HuH-7.5 (cell line): ENCODE data around the gene CYP27A1.
"Not testable (repeated sequence)": the region's sequence is repeated elsewhere in the genome, so short reads cannot be mapped to it uniquely, and the experiment has no call there.

Source experiments
- DNase-seq: peaks from one replicate; pipeline ENCODE4 v3.0.0; 2011; ENCODE audit warnings: low spot score

The CYP27A1 gene

GRCh38 chr2:218831378-218831990 lies 49.5 kb downstream of the CYP27A1 start, which contains the start of gene PRKAG3:
Gene PRKAG3, minus strand, starts transcription at chr2:218831803.
- DNase-seq = no peak

DNA sequence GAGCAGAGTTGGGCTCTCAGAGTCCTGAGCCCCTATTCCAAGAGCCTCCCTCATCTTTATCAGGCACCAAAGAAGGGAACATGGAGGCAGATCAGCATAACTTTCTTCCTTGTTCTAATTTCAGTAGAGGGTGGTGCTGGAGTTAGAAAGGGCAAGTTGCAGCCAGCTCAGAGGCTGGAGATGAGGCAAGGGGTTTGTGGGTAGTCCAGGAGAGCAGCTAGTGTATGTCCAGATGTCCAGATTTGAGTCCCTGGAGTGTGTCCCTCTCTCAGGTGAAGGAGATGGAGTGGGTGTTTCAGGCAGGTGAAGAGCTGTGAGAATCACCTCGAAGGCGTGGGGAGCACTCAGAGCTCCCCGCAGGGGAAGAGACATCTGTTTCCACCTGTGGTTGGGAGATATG lies 50.1 kb downstream of the CYP27A1 start:
- no peak for DNase-seq

DNA sequence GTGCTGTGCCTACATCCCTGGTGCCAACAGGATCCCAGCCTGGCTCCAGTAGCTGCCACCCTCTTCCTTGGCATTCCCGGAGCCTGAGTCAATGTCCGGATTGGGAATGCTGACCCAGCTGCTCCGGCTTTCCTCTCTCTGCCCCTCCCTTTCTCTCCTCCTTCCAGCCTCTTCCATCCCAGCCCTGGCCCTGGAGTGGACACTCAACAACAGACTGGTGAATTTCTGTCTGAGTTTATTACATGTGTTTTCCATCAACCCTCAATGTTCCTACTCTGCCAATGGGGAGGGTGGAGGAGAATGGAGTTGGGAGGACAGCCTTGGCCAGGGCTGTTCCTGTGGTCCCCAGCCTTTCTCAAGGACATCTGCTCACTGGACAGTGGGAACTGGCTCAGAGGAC lies 50.6 kb downstream of the CYP27A1 start:
- no peak for DNase-seq

GRCh38 chr2:218833023-218833609 lies 51.2 kb downstream of the CYP27A1 start:
- no peak for DNase-seq

DNA sequence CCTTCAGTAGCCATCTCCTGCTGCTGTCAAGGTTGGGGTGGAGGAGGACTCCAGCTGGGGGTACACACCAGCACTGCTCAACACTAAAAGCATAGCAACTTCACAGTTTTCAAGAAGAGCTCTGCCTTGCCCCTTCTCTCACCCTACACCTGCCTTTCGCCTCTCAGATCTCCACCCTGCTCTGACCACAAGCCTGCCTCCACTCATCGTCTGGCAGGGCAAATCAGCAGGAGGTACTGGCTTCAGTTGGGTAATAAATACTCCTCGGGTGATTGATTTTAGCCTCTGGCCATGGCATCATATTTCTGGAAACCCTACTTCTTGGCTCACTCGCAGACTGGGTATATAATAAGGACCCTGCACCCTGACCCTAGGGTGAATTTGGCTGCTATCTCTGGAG lies 52.7 kb downstream of the CYP27A1 start:
- no peak for DNase-seq

- no peak for DNase-seq
These were observed 55.5 kb downstream of the CYP27A1 start for GRCh38 chr2:218837495-218837894.

- DNase-seq = no peak
These were observed 57.5 kb downstream of the CYP27A1 start for GRCh38 chr2:218839430-218839829.

DNA sequence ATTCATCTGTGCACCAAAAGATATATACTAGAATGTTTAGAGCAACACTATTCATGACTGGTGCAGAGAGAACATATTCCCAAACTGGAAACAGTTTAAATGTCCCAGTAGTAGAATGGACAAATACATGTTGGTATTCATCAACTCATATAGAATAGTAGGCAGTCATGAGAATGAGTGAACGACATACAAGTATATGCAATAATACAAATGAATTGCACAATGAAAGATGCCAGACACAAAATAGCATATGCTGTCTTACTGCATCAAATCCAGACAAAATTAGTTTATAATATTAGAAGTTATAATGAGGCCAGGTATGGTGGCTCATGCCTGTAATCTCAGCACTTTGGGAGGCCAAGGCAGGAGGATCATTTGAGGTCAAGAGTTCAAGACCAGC lies 57.9 kb downstream of the CYP27A1 start:
- DNase-seq = no peak

DNA sequence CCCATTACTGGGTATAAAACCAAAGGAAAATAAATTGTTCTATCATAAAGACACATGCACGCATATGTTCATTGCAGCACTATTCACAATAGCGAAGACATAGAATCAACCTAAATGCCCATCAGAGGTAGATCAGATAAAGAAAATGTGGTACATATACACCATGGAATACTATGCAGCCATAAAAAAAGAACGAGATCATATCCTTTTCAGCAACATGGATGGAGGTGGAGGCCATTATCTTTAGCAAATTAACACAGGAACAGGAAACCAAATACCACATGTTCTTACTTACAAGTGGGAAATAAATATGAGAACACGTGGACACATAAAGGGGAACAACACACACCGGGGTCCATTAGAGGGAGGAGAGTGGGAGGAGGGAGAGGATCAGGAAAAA lies 62.4 kb downstream of the CYP27A1 start:
- not testable (repeated sequence) for DNase-seq

GRCh38 chr2:218846963-218847362 lies 65.0 kb downstream of the CYP27A1 start:
- DNase-seq = not testable (repeated sequence)

GRCh38 chr2:218849721-218850120 lies 67.8 kb downstream of the CYP27A1 start:
- DNase-seq = no peak

DNA sequence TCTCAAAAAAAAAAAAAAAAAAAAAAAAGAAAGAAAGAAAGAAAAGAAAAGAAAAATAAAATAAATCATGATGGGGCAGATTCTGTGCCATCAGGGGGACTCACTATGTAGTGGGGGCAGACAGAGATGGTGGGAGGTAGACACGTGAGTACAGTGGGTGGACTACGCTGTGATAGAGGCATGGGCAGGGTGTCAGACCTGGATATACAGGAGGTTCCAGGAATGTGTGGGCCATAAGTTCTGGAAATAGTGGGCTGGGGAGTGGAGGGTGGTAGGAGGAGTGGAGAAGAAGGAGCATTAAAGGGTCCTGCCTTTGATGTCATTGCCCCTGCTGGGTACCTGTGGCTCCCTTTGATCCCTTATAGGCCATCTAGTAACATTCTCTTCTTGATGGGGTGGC lies 68.8 kb downstream of the CYP27A1 start:
- DNase-seq = no peak

DNA sequence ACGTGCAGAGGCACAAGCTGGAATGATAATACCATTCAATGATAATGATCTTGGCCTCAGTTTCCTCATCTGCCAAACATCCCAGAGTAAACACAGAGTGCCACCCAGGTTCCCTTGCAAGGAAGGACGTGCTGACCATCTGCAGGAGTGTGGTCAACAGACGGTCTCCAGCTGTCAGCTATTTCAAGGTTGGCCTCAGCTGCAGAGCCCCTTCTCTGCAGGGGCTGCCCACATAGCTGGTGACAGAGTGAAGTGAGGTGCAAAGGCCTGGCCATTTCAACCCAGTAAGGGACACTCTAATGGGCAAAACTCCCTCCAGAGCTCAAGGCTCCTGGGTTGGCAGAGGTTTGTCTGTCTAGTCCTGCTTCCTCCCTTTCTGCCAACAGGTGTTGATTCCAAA lies 69.3 kb downstream of the CYP27A1 start:
- no peak for DNase-seq

GRCh38 chr2:218852911-218853667 lies 71.1 kb downstream of the CYP27A1 start:
- DNase-seq = peak; percentile 67

- DNase-seq = no peak
These were observed 71.8 kb downstream of the CYP27A1 start for GRCh38 chr2:218853766-218854165.

DNA sequence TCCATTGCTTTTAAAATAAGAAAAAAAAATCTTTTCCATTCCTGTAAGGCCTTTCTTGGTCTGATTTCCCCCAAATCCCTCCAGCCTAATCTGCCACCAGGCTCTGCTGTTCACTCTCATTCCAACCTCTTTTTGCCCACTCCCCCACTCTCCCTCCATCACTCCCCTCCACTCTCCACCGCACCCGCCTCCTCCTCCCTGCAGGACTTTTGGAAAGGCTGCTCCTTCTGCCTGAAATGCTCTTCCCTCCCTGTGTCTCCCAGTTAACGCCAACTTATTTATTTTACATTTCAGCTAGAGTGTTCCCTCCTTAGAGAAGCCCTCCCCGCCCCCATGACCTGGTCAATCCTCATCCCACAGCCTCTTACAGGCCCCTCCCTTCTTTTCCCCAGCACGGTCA lies 72.9 kb downstream of the CYP27A1 start:
- no peak for DNase-seq

GRCh38 chr2:218855305-218856166 lies 73.6 kb downstream of the CYP27A1 start:
- no peak for DNase-seq

GRCh38 chr2:218856167-218856895 lies 74.4 kb downstream of the CYP27A1 start:
- no peak for DNase-seq

DNA sequence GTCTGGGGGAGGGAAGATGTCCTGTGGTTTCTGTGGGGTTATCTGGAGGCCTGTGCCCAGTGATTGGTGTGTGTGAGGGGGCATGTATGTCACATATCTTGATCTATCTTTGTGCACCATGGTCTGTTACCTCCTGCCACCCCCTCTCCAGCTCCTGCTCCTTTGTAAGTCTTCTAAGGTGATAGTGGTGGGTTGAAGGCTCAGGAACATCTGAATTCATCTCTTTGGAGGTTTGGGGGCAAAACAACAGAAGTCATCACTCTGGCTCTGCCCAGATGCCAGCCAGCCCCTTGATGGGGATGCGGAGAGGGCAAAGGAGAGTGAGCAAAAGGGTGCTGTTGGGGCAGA lies 74.9 kb downstream of the CYP27A1 start:
- no peak for DNase-seq

DNA sequence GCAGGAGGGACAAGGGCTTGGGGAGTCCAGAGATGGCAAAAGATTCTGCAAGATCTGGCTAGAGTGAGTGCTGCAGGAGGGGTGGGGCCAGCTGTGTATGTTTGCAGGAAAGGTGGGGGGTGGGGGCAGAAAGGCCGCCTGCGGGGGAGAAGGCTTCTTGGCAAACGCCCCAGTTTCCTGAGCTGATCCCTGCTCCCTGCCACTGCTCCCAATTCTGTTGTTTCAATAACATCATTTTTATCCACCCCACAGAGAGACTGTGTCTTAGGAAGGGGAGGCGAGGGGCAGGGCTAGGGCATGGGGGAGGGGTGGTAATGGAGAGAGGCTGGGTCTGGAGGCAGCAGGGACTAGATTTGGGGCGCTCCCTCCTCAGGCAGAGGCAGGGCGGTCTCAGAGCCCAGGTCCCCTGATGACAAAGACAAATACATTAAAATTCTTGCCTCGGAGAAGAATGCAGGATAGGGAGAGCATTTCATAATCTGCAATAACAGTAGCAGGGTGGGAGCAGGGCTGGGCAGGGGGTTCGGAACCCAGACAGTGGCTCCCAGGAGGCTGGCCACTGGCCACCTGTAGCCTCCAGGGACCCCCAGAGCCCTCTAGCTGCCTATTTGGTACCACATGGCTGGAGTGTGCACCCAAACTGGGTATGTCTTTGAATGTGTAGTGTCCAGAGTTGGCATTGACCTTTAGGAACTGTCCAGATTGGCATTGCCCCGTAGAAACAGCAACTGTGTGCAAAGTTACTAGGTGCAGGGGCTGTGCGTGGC lies 75.6 kb downstream of the CYP27A1 start:
- DNase-seq = no peak

- no peak for DNase-seq
These were observed 76.1 kb downstream of the CYP27A1 start for GRCh38 chr2:218858138-218858445.
